GM19395 (cell line): ENCODE measurements around the gene DFFB.
"Not testable (repeated sequence)": the region's sequence is repeated elsewhere in the genome, so short reads cannot be mapped to it uniquely, and the experiment has no call there.

Source experiments
- ATAC-seq: cut with Tn5 transposase; IDR thresholded peaks from one replicate; pipeline ENCODE4 v1.9.1; 2021; ENCODE audit warnings: mild to moderate bottlenecking, moderate library complexity; ENCODE audit not compliant: unreplicated experiment

DFFB gene

DNA sequence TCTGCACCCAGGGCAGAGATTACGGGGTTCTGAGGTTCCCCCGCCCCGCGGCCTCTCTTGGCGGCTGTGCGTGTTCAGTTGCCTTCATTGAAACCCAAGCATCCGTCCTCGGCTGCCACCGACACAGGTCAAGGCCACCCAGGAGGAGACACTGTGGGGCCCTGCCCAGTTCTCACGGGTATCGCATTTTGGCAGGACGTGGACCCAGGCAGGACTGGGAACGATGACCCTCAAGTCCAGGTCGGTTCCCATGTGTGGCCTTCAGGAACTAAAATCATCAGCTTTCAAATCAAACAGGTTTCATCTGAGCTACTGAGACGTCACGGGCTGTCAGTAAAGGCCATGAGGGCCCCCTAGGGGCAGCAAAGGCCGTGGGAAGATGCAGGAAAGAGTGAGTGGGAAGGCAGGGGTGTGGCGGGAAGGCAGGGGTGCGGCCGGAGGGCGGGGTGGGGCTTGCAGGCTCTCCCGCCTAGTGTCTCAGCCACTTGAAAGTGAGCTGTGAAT is 49.8 kb downstream of the DFFB start:
- no peak for ATAC-seq

DNA sequence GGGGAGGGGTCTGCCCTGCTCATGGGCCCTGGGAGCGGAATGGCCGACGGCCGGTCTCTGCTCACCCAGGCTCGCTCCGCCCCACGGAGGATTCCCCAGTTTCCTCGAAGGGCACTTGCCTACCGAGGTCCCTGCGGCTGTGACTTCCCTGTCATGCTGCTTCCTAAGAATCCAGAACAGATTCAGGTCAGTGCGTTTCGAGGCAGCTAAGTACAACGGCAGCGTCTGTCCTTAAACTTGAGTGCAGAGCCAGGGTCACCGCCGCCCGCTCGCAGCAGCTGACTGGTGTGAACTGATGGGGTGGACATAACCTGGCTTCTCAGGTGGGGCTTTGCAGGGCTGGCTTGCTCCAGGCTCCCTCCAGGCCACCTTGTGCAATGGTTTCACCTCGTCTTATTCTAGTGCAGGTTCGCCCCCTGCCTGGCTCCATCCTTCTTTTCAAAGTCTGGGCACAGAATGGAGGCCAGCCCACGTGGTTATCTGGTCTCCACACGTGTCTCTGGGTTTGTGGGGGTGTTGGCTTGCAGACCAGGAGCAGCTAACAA is 50.4 kb downstream of the DFFB start:
- no peak for ATAC-seq

DNA sequence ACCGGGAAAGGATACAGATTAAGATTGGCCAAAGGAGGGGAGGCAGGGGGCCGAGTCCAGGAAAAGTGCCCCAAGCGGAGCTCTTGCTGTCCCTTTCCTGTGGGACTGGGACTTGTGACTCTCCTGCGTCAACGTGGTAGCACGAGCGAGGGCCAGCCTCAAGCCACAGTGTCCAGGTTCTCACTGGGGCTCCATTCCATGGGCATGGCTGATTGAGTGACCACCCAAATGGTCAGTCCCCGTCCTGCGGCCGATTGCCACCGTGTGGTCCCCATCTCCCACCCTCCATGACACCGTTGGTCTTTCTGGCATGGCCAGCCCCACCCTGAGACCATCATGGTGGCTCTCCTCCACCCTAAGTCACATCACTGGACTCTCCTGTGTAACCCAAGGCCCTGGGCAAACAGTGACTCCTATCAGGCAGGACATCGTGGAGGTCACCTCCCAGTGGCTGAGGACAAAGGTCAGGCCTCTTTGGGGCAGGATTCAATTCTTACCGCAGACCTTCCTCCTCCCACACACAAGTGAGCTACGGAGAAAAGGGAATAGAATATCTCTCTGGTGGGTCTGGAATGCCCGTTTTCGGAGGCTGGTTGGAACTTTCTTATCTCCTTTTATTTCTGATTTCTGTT is 51.7 kb downstream of the DFFB start:
- ATAC-seq: no peak

DNA sequence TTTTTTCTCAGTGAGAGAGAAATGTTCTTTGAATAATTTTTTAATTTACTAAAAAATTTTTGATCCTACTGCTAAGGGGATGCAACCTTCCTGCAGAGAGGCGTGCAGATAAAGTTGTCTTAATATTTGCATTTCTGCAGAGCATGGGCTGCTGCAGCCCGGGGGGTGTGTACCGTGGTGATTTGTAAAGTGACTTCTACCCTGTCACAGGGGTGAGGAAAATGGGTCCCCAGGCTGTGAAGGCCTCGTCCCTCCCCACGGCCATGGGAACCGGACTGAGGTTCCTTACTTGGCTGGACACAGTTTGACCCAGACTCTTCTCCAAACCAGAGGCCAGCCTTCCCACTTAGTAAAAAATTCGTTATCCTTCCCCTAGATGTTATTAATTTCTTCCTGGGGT is 52.3 kb downstream of the DFFB start:
- no peak for ATAC-seq

DNA sequence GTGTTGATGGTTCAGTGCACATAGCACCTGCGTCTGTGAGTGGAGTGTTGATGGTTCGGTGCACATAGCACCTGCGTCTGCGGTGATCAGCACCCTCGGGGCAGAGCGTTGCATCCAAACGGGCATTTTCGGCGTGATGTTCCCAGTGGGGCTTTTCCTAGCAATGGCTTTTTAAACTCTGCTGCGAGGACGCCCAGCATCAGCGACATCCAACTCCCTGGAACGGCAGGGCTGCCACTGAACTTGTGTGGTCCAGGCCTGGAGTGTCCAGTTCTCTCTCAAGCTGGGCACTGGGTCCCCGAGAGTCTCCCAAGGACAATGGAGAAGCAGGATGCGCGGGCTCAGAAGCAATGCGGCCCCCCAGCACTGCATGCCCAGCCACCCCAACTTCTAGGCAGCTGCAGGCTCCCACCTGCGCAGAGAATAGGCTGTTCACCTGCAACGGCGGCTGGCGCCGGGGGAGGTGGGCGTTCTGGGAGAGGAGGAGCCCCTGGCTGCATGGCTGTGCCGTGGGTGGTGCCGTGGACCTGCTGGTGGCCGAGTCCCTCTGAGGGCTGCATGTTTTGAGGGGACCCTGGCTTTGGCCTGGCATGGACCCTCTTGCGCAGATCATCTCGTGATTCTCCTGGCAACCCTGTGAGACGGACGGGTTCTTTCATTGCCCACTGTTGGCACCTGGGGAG is 52.9 kb downstream of the DFFB start:
- no peak for ATAC-seq

DNA sequence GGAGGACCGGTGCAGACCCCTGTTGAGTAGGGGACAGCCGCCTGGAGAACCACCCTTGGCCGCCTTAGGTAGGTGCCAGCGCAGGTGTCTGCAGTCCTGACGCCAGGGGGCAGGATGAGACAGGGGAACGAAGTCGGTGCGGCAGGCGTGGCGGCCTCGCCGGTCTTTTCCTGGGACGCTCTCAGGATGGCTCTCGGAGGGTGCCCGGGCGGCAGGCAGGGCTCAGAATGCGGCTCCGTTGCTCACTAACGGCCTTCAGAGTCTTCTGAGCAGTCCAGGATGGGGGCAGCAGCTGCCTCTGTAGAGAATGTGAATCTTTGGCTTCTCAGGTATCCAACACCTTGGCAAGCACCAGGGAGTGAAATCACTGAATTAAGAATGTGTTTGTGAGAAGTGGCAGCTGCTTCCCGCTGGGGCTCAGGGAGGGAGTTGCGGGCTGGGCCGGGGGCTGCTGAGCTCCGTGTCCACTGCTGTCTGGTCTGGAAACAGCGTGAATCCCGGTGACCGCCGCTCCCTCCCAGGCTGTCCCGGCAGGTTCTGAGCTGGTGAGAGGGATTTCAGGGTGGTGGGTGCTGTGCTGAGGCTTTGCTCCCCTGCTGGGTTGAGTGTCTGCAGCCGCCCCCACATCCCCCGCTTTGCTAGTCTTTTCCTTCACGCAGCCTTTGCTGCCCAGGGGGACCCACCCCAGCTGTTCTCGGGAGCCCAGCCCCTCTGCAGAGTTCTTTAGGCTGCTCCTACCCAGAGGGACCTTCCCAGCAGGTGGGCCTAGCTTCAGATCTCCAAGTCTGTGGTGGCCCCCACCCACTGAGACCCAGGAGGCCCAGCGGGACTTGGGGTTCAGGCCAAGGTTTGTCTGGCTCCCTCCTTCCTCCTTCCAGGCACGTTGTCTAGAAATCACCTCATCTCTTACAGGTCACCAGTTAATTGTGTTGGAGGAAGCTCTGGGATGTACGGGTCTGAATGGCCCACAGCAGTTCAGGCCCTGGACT is 53.9 kb downstream of the DFFB start:
- peak; percentile 63 for ATAC-seq

DNA sequence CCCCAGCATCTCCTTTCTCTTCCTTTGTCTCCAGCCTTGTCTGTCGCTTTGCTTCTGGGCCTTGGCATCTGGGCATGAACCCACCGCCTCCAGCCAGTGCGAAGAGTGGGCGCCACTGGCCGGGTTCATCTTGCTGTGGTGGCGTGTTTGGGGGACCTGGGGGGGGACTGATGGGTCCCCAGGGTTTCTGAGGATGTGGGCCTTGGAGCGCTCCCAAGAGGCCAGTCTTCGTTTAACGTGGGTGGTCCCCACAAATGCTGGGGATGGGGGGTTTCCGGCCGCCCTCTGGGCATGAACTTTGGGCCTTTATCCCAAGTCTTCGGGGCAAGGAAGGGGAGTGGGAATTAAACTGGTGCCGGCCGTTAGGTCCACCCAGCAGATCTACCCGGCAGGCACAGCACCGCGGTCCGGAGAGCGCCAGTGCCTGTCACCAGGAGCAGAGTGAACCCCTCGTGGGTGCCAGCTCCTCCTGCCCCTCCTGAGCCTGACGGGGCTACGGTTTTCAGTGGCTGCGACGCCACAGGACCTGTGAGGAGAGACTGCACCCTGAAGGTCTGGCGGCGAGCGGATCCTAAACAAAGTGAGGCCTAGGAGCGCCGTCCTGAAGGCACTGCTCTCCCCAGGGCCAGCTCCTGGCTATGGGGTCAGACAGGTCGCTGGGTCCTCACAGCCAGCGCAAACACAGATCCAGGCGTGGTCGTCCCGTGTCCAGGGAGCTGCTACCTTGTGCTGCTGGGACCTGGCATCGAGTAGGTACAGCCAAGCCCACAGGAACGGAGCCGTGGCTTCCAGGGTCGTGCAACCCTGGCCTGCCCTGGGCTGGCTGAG is 54.9 kb downstream of the DFFB start:
- no peak for ATAC-seq

DNA sequence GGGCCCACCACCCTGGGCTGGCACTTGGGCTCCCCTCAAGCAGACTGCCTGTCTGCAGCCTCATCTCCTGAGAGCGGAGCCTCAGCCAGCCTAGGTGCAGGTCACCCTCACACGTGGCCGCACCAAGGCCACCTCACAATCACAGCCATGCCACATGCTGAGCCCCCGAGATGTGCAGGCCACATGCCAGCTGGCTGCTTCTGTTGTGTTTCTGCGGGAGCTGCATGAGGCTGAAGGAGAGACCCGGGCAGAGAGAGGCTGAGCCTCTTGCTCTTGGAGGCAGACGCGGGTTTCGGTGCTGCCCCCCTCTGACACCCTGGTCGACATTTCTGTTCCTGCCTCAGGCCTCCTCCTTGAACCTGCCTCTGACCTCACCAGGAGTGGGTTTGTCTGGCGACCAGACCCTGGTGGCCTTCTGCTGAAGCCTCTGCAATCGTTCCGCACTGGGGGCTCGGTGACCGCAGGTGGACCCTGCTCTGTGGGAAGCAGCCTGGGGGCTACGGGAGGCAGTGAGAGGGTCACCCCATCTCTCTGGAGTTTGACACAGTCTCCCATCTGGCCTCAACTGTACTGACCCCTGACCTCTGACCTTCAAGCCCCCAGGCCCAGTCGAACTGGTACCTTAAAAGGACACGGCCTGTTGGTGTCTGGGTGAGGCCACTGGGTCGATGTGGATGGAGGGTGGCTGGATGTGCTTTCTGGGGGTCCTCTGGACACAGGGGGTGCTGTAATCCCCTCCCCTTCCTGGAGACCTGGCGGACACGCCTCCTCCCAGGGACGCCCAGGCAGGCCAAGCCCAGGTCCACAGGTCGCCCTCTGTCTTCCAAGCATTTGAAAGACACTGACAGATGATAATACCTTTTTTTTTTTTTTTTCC is 55.8 kb downstream of the DFFB start:
- no peak for ATAC-seq

DNA sequence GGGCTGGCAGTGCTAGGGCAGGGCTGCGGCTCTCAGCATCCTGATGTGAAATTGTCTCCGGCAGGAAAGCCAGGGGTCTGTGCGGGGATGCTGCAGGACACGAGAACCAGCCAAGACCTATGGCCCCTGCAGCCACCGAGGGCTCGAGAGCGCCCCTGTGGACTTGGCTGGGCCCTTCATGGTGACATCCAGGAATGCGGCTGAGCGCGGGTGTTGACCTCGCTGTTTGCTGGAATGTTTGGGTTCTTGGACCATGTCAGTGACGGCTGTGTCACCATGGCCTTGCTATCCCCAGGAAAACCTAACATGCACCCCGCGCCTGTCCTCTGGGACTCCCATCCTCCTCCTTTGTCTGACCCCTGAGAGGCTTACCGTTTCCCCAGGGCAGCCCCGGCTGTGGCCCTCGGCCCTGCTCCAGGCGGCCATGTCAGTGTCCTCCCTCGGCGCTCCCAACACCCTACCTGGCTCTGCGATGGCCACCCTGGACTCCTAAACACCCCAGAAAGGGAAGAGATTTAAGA is 57.1 kb downstream of the DFFB start:
- no peak for ATAC-seq

DNA sequence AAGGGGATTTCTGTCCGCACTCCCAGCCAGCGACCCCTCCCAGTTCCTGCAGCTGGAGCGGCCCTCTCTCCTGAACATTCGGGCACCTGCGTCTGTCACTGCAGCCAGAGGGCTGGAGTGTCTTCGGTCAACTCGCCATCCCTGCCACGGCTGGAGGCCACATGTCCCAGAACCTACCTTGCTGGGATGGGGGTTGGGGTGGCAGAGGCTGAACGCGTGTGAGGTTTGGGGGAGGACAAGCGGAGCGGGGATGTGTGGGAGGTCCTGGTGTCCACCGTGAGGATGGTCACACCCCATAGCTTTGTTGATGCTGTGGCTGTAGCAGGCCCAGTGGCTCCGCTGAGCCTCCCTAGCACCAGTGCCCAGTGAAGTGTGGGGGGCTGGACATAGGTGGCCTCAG is 57.6 kb downstream of the DFFB start:
- no peak for ATAC-seq

DNA sequence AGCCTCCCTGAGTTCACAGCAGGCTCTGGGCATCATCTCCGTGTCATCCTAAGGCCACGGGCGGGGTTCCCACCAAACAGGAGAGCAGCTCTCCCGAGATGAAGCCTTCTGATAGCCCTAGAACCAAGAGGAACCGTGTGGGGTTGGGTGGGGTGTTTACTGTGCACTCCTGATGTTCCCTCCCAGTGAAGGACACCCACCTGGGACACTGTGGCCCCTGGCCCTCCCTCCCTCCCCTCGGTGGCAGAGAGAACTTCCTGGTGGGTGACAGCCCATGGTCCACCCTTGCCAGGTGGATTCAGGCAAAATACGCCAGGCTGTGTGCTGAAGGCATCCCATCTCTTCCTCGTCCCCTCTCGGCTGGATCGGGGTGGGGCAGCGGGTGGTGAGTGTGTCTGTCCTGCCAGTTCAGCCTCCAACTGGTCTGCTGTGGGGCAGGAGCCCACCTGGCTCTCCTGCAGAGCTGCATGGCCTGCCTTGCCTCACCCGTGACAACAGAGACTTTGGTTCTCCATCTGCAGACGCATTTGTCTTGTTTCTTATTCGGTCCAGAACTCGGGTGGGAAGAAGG is 58.4 kb downstream of the DFFB start:
- ATAC-seq: no peak

DNA sequence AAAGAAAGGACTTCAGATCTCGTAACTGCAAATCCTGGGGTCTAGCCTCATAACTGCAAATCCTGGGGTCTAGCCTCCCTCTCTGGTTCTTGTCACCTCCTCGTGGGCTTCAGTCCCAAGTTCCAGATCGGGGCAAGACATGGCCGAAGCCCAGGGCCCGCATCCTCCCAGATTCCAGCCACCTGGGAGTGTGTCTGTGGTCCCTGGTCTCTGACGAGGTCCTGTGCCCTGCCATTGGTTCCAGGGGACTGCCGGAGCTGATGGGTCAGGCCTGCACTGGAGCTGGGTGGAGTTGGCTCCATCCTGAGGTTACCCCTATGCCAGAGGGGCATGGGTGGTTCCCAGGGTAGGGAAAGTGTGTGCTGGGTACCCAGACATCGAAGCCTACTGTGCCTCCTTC is 60.5 kb downstream of the DFFB start:
- ATAC-seq: no peak

DNA sequence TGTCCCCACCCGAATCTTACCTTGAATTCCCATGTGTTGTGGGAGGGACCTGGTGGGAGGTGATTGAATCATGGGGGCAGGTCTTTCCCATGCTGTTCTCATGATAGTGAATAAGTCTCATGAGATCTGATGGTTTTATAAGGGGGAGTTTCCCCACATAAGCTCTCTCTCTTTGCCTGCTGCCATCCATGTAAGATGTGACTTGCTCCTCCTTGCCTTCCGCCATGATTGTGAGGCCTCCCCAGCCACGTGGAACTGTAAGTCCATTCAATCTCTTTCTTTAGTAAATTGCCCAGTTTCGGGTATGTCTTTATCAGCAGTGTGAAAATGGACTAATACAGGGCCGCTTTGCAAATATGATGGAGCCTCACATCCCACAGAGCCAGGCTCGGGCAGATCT is 61.1 kb downstream of the DFFB start:
- not testable (repeated sequence) for ATAC-seq

DNA sequence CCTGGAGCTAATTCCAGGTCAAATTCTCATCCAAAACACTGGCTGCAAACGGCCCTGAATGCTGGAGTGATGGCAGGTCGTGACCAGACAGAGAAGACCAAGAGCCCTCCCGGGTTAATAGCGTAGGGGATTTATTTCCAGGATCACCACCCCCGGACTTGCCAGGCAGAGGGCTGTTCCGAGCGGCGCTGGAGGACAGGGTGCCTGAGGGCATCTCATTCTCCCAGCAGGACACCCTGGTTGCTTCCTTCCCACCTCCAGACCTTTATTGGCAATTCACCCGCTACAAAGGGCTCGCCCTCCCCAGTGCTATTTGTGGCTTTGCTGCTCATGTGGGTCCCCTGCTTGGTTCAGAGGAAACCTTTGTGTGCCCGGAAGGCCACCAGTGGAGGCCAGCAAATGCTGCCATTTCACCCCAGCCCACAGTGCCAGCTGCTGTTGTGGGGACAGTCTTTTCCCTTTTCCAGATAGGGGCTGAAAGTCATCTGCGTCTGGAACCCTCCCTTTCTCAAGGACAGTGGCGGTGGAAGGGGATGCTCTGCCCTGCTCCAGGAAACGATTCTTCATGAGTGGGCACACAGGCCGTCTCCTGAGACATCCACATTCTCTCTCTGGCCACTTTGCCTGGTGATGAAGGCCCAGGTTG is 61.8 kb downstream of the DFFB start:
- no peak for ATAC-seq

DNA sequence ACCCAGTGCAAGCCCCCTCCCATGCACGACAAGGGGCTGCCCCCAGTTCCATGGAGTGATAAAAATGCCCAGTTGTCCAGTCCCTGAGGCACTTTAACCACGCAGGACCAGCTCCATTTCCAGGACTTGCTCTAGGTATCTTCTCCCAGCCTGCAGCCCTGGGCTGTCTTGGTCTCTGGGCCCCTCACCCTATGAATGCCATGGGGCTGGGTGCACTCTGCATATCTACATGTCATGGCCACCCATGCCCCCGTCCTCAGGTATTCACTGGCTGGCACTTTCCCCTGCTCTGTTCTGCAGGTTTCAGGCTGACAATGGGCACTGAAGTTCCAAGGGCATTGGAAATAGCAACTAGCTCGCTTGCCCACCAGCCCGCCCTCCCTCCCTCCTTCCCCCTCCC is 62.4 kb downstream of the DFFB start:
- no peak for ATAC-seq

DNA sequence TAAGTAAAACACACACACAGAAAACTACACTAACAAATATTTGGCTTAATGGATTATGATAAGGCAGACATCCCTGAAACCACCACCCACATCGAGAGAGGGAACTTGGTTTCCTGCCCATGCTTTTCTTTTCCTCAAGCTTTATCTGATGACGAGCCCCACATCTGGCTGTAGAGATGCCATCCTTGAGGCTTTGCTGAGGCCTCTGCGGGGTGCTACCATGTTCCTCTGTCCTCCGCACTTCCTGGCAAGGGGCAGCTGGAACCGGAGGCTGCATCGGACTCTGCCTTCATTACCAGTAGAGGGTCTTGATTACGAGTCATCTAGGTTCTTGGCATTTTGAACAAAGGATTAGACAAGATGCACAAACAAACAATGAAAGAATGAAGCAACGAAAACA is 64.5 kb downstream of the DFFB start:
- no peak for ATAC-seq

DNA sequence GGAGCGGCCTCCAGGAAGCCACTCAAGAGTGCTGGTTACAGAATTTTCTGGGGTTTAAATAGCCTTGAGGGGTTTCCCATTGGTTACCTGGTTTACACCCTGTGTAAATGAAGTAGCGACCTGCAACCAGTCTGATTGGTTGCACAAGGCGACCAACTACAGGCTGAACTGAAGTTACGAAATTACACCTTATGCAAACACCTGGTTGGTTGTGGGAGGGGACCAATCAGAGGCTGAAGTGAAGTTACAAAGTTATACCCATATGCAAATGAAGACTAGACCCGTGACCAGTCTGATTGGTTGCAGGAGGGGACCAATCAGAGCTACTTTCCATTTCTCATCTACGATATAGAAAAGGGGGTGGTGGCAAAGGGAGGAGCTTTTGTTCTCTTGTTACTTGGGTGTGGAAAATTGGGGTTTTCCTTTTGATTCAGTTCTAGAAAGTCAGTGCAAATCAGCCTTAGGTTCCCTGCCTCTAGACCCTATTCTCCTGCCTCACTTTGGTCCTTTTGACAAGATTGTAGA is 65.0 kb downstream of the DFFB start:
- ATAC-seq: no peak

DNA sequence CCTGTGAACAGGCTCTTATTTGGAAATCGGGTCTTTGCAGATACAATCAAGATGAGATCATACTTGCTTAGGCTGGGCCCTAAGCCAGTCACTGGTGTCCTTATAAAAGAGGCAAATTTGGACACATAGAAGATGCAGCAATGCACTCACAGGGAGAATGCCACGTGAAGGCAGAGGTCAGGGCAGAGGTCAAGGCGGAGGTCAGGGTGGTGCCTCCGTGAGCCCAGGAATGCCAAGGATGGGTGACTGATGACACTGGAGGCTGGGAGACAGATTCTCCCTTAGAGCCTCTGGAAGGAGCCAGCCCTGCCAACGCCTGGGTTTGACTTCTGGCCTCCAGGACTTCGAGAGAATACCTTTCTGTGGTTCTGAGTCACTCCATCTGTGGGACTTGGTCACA is 65.6 kb downstream of the DFFB start:
- ATAC-seq: no peak
